GM13977 (cell line): Measurements from ENCODE around the gene MAU2.

Experiments
- DNase-seq: peaks from one replicate; pipeline ENCODE4 v3.0.0; 2012; ENCODE audit warnings: low spot score
- CTCF ChIP-seq: IDR thresholded peaks from 2 replicates; pipeline ENCODE4 v1.5.1; 2012; ENCODE audit warnings: mild to moderate bottlenecking, control low read depth; ENCODE audit not compliant: insufficient read depth; ENCODE audit errors: extremely low read depth, missing control alignments
- in situ Hi-C: fragments of 300-500 bp; cut with MboI; formaldehyde crosslinking; loops from one replicate; pipeline ENCODE4 v1.12.0; 2022; ENCODE audit warnings: low sequenced_read_pairs, low pct_unique_long_range_greater_than_20kb, mixed read lengths, inconsistent platforms; ENCODE audit not compliant: unreplicated experiment

MAU2 gene

GRCh38 chr19:19321141-19321577 lies 530 bp downstream of the MAU2 start:
- DNase-seq = no peak
- in situ Hi-C loops = no loop called here
- no peak for TF ChIP-seq CTCF

GRCh38 chr19:19324059-19324770 lies 3.6 kb downstream of the MAU2 start:
- no peak for DNase-seq
- in situ Hi-C loops = no loop called here
- no peak for TF ChIP-seq CTCF

GRCh38 chr19:19327672-19328071 lies 7.0 kb downstream of the MAU2 start:
- no peak for DNase-seq
- TF ChIP-seq CTCF = no peak
- in situ Hi-C loops = no loop called here

GRCh38 chr19:19329126-19329525 lies 8.5 kb downstream of the MAU2 start:
- no peak for DNase-seq
- in situ Hi-C loops = no loop called here
- no peak for TF ChIP-seq CTCF

GRCh38 chr19:19334063-19334988 lies 13.7 kb downstream of the MAU2 start:
- in situ Hi-C loops = no loop called here
- DNase-seq = no peak
- no peak for TF ChIP-seq CTCF

GRCh38 chr19:19334989-19335344 lies 14.3 kb downstream of the MAU2 start:
- TF ChIP-seq CTCF = no peak
- DNase-seq = no peak
- in situ Hi-C loops = no loop called here
